GM21825 (cell line): ENCODE results near the gene ADAMTS2.

Experiments used
- ATAC-seq: cut with Tn5 transposase; IDR thresholded peaks from one replicate; pipeline ENCODE4 v1.9.1; 2021; ENCODE audit warnings: mild to moderate bottlenecking, moderate library complexity; ENCODE audit not compliant: unreplicated experiment

Gene ADAMTS2

DNA sequence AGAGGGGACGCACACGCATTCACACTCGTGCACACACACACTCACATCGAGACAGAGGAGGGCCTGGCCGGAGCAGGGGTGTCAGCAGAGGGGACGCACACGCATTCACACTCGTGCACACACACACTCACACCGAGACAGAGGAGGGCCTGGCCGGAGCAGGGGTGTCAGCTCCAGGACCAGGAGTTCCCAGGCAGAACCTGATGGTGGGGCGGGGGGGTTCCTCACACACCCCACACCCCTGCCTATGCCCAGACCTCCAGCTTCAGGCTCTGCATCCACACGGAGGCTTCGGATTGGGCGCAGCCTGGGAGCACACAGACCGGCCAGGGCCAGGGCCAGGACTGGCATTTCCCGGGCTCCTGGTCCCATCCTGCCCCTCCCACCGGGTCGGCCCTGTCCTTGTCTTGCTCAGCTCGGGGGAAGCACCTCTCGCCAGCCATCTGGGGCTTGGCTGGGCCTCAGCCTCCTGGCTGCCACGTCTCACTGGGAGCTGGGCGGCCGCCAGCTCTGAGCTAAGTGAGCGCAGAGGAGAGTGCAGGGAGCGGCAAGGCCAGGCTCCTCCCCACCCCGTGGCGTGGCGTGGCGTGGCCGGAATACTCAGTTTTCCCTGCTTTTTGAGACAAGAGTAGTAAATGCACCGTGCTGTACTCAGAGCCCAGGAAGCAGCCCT lies 31.3 kb downstream of the ADAMTS2 start:
- no peak for ATAC-seq

GRCh38 chr5:179312557-179313235 lies 32.6 kb downstream of the ADAMTS2 start:
- ATAC-seq = no peak

DNA sequence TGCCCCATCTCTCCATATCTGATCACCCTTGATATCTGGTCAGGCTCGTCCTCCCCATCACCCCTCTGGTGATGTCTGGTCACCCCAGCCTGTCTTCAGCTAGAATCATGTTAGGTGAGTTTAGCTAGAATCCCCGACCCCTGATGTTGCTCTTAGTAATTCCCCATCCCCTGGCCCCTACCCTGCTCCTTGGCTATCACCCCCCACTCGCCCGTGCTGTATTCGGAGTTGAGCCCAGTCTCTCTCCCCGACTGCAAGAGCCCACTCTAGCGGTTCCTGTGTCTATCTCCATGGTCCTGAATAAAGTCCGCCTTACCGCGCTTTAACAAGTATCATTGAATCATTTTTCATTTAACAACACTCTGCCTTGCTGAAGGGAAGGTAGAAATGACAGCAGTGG lies 33.7 kb downstream of the ADAMTS2 start:
- no peak for ATAC-seq

- no peak for ATAC-seq
Measured at GRCh38 chr5:179311091-179311470, 34.2 kb downstream of the ADAMTS2 start.

DNA sequence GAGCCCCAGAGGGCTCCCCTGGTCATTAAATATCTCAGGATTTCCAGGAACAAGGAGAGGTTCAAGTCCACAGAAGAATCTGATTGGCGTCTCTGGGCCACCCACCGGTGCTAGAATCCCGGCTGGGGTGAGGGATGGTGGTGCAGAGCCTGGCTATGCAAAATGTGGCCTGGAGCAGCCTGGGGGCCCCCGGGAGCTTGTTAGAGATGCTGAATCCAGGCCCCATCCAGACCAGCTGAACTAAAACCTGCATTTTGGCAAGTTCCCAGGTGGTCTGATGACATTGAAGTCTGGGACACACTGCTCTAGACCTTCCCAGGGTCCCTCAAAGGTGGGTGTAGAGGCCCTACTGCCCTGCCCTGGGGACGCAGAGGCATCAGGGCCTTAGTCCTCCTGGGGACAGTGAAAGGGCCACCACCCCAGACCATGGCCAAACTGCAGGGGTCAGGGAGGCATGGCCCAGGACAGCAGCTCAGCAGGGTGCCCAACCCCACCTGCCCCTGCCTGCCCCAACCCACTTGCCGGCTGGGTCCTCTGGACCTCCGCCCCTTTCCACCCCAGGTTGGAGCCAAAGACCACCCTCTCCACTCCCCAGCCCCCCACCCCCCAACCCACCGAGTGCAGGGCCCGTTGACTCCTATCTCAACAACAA lies 34.7 kb downstream of the ADAMTS2 start:
- ATAC-seq = no peak

- no peak for ATAC-seq
Measured at GRCh38 chr5:179309751-179310320, 35.4 kb downstream of the ADAMTS2 start.

DNA sequence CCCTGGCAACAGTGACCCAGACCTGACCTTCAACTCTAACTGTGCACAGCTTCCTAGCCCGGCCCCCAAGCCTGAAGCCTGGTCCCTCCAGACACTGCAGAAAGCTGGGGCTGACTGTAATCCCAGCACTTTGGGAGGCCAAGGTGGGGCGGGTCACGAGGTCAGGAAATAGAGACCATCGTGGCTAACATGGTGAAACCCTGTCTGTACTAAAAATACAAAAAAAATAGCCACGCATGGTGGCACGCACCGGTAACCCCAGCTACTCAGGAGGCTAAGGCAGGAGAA lies 35.9 kb downstream of the ADAMTS2 start:
- ATAC-seq = no peak

DNA sequence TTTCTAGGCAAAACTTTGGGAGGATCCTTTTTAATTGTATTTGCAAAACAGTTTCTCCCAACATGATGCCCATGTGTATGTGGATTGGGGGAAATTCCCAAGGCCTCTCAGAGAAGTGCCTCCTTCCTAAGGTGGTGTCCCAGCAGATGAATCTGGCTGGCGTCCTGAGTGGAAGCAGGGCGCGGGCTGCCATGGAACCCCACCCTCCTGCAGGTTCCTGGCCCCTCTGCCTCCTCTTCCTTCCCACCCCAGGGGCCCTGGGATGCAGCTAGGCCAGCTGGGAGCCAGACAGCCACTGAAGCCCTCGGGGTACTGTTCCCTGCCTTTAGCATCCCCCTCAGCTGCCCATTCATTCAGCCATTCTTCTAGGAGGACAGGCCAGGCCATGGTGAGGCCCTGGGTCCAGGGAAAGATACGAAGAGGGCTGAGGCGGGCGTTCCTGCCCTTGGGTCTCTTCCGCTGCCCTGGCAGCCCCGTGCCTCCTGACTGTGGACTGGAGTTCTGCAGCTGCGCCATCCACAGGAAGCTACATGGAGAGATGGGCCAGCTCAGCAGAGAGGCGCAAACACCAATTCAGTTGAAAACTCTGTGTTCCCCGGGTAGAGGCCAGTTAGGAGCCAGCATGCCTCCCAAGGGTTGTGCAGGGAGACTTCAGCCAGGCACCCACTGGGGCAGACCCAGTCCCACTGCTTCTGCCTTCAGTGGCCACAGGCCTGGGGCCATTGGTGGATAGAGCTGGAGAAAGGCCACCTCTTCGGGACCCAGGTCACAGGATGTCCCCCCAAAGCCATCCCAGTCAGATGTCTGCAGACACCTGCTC lies 36.5 kb downstream of the ADAMTS2 start:
- ATAC-seq = no peak

GRCh38 chr5:179307931-179308471 lies 37.3 kb downstream of the ADAMTS2 start:
- no peak for ATAC-seq

GRCh38 chr5:179307013-179307800 lies 38.1 kb downstream of the ADAMTS2 start:
- ATAC-seq = no peak

DNA sequence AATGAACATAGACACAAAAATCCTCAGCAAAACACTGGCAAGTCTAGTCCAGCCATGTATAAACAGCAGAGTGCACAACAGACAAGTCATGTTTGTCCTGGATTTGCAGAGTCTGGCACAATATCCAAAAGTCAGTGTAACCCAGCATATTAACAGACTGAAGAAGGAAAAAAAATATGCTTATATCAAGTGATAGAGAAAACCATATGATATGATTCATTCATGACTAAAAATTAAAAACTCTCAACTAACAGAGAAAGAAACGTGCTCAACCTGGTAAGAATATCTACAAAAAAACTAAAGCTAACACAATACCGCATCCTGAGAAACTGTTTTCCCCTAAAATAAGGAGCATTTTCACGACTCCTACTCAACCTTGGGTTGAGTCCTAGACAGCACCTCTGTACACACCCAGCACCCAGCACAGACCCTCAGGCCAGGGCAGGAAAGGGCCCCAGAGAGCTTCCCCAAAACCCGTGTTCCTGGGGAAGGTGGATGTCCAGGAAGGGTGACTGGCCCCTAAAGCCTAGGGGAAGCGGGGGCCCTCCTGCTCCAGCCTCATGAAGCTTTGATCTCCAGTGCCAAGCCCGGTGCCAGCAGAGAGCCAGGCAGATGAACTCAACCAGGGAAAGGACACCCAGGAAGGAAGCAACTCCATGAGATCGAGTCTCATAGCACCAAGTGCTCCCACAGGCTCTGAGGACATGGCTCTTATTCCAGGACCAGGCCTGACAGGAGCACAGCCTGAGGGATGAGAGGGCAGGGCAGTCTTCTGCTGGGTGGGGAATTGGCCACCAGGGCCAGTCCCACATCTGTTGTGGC lies 38.9 kb downstream of the ADAMTS2 start:
- no peak for ATAC-seq

- ATAC-seq = no peak
Measured at GRCh38 chr5:179304871-179305270, 40.4 kb downstream of the ADAMTS2 start.

- no peak for ATAC-seq
Measured at GRCh38 chr5:179304466-179304865, 40.8 kb downstream of the ADAMTS2 start.

DNA sequence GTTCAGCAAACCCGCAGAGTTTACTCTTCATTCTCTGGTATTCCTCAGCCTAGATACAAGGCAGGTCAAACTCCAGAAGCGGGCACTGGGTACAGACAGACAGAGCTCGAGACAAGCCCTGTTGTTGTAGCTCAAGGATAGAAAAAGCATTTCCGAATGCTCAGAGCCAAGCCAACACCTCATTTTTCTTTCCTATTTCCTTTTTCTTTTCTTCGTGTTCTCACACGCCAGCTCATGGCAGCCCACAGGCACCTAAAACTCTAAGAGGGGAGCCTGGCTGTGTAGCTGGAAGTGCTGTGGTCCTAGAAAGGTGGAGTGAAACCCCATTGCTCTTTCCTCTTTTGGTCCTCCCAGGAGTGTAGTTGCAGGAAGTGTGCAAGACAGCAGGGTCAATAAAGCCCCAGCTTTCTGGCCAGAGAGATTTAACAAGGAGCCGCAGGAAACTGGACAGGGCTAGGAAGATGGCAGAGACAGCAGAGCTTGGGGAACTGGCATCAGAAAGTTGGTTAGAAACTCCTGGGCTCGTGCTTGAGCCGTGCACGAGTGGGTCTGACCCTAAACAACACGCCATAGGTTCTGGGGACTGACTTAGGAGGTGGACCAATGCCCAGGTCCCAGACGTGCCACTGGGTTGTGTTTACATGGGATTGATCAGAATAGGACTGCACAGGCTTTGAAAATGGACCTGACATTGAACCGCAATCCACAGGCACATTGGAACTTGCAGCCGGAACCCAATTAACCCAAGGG lies 41.6 kb downstream of the ADAMTS2 start:
- no peak for ATAC-seq

DNA sequence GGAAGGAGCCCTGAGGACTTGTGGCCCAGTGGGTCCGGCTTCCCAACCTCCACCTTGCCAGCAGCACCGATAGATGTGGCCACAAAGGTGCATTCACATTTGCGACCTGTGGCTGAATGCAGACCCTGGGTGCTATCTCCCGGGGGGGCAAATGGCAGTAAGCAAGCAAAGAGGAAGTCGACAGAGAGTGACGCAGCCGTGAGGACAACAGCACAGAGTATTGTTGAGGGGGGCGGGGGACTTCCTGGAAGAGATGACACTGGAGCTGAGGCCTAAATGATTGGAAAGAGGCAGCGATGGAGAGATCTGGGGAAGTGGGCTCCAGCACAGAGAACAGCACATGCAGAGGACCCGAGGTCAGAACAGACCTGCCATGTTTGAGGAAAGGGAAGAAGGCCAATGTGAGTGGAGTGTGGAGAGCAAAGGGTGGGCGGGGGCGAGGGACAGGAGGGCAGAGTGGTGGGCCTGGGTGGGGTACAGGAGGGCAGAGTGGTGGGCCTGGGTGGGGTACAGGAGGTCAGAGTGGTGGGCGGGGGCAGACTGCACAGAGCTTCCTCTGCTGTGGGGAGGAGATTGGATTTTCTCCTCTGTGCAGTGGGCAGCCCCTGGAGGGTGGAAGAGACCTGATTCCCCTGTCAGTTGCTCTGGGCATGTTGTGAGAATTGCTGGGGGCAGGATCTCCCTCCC lies 42.6 kb downstream of the ADAMTS2 start:
- ATAC-seq = no peak

GRCh38 chr5:179301796-179302195 lies 43.5 kb downstream of the ADAMTS2 start:
- ATAC-seq = no peak

- ATAC-seq = no peak
Measured at GRCh38 chr5:179301376-179301775, 43.9 kb downstream of the ADAMTS2 start.

DNA sequence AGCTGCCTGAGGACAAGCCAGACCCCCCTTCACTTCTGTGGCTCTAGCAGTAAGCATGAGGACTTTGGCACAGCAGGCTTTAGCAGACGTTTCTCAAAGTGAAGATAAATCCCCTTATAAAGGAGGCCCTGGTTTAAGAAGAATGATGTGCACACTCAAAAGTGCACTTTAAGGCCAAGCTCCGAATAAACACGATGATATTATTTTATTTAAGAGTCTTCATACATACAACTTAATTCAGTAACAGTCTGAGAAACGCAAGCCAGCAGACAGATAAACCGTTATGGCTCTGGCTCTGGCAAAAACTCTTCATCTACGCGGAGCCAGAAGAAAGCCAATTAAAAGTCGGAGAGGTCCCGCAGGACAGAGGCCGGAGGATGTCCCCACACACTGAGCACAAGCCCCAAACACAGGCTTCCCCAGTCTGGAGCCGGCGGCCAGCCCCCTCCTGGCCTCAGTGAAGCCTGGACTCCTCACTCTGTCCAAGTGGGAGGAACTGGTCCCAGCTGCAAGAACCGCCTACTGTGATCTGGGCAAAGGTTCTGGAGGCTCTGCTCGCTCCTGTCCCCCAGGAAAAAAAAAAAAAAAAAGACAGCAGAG lies 44.6 kb downstream of the ADAMTS2 start:
- no peak for ATAC-seq
